Measurements from ENCODE around the gene DZANK1.

DNA sequence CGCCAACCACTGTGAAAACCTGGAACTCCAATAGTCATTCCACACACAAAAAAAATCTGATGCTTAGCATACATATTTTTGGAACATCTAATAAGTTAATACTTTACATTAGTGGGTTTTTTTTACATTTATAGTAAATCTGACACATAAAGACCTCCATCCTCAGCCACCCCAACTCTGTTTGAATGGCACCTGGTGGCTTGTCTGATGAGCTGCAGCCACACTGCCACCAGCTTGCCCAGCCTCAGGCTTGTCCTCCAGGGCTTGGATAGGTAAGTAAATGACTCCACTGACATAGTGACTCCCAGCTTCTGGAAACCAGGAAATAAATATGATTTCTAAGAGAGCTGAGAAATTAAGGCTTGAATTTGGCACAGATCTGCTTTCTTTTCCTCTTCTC lies 107.0 kb downstream of the DZANK1 start:
- no peak for TF ChIP-seq SMC3 (conservative IDR thresholded peaks at IDR 0.05; ENCODE audit: poor library complexity)
- TF ChIP-seq, protein P1, sequence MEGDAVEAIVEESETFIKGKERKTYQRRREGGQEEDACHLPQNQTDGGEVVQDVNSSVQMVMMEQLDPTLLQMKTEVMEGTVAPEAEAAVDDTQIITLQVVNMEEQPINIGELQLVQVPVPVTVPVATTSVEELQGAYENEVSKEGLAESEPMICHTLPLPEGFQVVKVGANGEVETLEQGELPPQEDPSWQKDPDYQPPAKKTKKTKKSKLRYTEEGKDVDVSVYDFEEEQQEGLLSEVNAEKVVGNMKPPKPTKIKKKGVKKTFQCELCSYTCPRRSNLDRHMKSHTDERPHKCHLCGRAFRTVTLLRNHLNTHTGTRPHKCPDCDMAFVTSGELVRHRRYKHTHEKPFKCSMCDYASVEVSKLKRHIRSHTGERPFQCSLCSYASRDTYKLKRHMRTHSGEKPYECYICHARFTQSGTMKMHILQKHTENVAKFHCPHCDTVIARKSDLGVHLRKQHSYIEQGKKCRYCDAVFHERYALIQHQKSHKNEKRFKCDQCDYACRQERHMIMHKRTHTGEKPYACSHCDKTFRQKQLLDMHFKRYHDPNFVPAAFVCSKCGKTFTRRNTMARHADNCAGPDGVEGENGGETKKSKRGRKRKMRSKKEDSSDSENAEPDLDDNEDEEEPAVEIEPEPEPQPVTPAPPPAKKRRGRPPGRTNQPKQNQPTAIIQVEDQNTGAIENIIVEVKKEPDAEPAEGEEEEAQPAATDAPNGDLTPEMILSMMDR (IDR thresholded peaks at IDR 0.05; ENCODE audit: poor library complexity, severe bottlenecking) = no peak
- TF ChIP-seq MXI1 (conservative IDR thresholded peaks at IDR 0.05; ENCODE audit: poor library complexity, severe bottlenecking) = no peak
